OCI-LY1 (cell line): ENCODE results near the gene IMMT.

ENCODE experiments used
- CTCF ChIP-seq: fragments of 200-600 bp; sonication (generic), shearing (Covaris generic); IDR thresholded peaks from 2 replicates; pipeline ENCODE4 v1.5.1; 2017; ENCODE audit warnings: mild to moderate bottlenecking, antibody characterized with exemption, low read length, moderate library complexity, mixed read lengths
- EZH2 ChIP-seq: fragments of 200-600 bp; sonication (generic), shearing (Covaris generic); IDR thresholded peaks from 2 replicates; pipeline ENCODE4 v1.8.0; 2017; ENCODE audit warnings: borderline replicate concordance, mixed run types, mild to moderate bottlenecking, antibody characterized with exemption, low read length, moderate library complexity, mixed read lengths

- TF ChIP-seq EZH2, result no peak
- no peak for TF ChIP-seq CTCF
Observed at GRCh38 chr2:86097114-86097896, 98.0 kb downstream of the IMMT start.
